Subcutaneous adipose tissue (tissue), 4 donors: Measurements from ENCODE around the gene LUC7L3. TPM values are rescaled to one million over a fixed set of nuclear protein-coding genes. Genes with fewer than 3 reads are reported as not detected.

Experiments
- CTCF ChIP-seq: fragments of 450-650 bp; IDR thresholded peaks from one replicate; pipeline ENCODE4 v1.5.1; 2016; ENCODE audit warnings: low read depth, mild to moderate bottlenecking, control low read depth, antibody characterized with exemption, moderate library complexity
- total RNA-seq, 4 donors: library from RNA; depleted of rRNA; stranded (reverse); fragments of >200 nt; gene quantifications; one replicate each; pipeline ENCODE4 v1.1.0, GENCODE V29; 2016

Gene LUC7L3
- total RNA-seq, 4 donors from 2014 or later: 79.9 to 101 (median 82.2) TPM

DNA sequence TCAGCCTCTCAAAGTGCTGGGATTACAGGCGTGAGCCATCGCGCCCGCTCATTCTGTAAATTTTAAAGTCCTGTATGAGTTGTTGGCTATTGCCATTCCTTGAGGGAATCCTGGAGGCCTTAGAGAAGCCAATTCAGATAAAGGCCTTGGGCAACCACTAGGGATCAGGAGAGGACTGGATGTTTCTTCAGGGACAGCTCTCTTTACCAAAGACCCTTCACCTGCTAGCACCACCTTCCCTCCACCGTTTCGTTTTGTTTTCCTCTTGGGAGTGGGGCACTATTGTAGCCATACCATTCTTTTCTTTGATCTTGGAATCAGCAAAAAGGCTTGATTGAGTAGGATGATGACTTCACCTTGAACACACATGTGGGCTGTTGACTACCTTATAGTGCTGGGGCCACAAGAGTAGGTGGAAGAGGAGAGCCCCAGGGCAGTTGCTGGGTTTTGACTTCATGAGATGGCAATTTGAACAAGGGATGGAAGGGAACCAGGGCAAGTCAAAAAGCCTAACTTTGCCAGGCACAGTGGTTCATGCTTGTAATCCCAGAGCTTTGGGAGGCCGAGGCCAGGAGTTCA, 54.9 kb downstream of the LUC7L3 start:
- no peak for TF ChIP-seq CTCF

GRCh38 chr17:50775926-50776325, 56.5 kb downstream of the LUC7L3 start:
- TF ChIP-seq CTCF: no peak

GRCh38 chr17:50778471-50778870, 59.1 kb downstream of the LUC7L3 start:
- TF ChIP-seq CTCF: no peak

GRCh38 chr17:50778988-50779387, 59.6 kb downstream of the LUC7L3 start:
- no peak for TF ChIP-seq CTCF

- TF ChIP-seq CTCF: no peak
Measured at GRCh38 chr17:50779747-50780353, 60.4 kb downstream of the LUC7L3 start.

DNA sequence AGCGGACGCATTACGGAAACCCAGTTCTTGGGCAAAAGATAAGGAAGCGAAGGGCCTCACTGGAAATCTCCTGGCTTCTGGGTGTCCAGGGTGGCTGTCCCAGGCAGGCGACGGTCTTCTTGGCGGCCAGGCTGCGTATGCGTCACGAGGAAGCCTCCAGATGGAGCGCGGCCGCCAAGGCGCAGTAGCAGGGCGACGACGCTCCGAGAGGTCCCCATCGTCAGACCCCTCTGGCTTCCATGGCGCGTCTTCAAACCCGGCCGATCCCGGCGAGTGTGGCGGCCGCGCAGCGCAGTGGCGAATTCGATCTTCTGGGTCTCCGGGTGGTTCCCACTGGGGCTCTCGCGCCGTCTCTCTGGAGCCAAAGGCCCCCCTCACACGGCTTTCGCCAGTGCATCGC, 61.8 kb downstream of the LUC7L3 start:
- no peak for TF ChIP-seq CTCF

- TF ChIP-seq CTCF: no peak
Measured at GRCh38 chr17:50783193-50783660, 63.8 kb downstream of the LUC7L3 start.
